GM18873 (cell line): Measurements from ENCODE around the gene ATF7.

Source experiments
- ATAC-seq: cut with Tn5 transposase; IDR thresholded peaks from one replicate; pipeline ENCODE4 v1.9.1; 2021; ENCODE audit warnings: mild to moderate bottlenecking, moderate library complexity, moderate number of reproducible peaks; ENCODE audit not compliant: unreplicated experiment, low FRiP score

ATF7 gene

DNA sequence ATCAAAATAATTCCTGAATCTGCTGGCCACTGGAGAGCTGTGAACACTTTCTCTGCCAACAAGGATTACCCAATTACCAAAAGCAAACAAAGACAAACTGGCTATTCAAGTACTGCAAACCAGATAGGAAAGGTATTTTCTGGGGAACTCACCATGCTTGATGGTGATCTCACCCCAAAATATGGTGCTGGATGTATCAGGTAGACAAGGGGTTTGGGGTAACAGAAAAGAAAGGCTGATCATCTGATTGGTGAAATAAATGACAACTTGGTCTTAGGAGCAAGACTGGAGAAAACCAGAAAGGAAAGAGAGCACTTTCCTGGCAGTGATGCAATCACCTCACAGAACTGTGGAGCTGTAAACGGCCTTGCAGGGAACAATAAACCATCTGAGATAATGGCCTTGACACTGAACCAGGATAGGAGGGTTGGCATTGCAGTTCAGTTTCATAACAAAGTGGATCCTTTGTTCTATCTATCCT is 87.9 kb downstream of the ATF7 start:
- ATAC-seq: no peak

GRCh38 chr12:53536962-53537361 is 89.2 kb downstream of the ATF7 start:
- no peak for ATAC-seq

- no peak for ATAC-seq
Observed at GRCh38 chr12:53533471-53533870, 92.7 kb downstream of the ATF7 start.

DNA sequence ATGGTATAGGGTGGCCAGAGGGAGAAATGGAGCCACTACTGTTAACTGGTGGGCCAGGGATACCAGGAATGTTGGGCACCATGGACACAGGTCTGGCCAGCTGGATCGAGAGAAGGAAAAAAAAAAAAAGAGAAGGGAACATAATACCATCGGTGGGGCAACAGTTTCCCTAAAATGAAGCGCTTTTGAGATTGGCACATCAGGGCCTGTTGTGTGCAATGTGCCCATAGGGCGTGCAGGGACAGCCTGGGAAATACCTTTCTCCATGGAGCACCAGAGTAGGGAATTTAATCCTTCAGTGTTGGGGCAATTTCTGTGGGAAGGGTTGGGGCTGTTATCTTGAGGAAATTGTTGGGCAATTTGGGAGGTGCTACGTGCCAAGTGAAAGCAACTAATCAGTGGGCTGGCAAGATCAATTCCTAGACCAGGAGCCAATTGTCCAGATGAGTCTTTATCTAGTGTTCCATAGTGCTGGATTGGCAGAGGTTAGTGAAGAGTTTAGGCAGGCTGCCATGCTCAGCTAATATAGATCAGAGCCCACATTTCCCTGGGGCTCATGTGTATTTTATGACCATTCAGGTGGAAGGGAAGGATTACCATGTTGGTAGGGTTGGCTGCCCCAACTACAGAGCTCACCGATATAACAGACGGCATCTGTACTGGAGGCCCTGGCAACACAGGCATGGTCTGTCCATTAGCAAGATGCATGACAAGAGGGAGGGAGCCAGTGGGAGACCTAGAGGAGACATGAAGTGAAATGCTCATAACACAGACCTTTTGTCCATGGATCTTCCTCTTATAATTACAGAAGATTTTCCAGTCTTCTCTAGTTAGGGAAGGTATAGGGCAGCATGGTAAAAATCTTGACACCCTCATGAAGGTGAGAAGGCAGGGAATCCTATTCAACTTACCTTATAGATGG is 93.4 kb downstream of the ATF7 start:
- no peak for ATAC-seq

DNA sequence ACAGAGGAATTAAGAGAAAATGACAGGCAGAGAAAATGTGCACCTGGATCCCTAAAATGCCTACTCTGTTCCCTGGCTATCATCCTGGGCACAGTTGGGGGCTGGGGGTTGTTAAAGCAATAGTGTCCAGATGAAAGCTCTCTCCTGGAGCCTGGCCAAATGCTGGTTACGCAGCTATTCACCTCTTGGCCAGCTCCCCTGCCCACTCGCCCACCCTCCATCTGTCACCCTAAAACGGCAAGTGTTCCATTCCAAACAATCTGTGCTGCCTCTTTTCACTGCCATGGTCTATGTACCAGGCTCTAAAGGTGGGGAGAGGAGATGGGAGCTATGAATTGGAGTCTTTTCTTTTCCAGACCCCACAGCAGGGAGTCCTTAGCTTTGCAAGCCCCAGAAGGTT is 94.2 kb downstream of the ATF7 start:
- no peak for ATAC-seq

DNA sequence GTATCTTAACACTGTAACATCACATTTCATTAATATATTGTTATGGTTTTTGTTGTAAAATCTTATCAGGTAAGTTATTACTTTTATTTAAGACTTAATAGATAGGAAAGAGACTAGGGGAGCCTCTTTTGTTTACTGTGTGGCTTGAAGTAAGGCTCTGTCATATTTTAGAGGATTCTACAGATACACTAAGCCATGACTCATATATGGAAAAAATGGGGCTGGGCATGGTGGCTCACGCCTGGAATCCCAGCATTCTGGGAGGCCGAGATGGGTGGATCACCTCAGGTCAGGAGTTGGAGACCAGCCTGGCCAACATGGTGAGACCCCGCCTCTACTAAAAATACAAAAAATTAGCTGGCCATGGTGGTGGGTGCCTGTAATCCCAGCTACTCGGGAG is 95.3 kb downstream of the ATF7 start:
- no peak for ATAC-seq

DNA sequence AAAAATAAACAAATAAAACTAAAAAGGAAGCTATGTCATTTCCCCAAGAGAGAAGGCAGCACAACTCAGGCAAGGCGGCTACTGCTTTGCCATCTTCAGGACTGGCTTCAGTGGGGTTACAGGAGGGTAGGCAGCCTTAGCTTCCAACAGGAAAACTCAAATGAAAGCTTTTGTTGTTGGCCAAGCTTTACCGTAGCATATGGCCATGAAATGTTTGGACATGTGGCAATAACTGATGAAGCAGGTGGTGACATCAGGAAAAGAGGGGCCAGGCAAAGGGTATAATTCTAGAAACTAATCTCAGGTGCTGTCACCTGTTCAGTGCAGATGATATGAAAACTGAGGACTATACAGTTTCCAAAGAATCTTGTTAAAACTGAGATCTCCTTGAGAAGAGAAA is 96.1 kb downstream of the ATF7 start:
- ATAC-seq: no peak

DNA sequence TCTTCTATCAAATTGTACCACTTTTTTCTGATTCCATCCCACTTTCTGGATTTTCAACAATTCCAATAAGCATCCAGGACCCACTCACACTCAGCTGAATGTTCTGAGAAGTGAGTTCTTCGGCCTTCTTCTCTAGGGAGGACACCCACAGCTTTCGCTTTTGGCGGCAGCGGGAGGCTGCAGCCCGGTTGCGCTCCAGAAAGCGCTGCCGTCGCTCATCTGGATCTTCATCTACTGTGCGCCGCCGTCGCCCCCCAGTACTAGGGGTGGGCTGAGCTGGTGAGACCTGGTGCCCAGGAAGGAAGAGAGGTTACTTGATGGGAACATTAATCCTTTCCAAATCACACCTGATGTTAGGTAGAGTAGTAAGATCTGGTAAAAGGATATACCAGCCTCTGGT is 101.7 kb downstream of the ATF7 start:
- ATAC-seq: no peak

DNA sequence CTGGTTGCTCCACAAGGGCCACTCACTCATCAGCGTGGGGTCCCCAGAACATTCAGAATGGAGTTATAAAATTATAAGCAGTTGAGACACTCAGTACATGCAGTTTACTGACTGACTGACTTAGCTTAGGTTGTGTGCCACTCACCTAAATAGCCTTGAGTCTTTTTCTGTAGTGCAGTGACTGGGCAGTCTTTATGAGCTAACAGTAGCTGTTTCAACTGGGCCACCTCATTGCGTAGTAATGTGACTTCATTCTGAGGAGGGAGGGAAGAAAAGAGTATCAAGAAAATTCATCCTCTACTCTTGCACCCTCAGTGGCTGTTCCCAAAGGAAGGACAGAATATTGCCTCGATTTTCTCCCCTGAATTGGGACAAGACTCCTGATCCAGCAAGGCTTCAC is 103.1 kb downstream of the ATF7 start:
- ATAC-seq: no peak

DNA sequence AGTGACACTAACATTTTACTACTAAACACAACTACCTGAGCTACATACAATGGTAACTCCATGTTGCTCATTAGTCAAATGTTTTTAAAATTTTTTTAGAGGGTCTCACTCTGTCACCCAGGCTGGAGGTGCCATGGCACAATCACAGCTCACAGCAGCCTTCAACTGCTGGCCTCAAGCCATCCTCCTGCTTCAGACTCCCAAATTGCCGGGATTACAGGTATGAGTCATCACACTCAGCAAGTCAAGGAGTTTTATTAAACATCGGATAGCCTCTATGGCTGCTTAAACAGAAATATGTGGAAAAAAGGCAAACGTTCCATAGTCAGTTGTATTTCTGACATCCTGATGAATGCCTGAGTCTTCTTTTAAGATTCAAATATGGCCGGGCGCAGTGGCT is 107.8 kb downstream of the ATF7 start:
- ATAC-seq: no peak

GRCh38 chr12:53516758-53517455 is 109.3 kb downstream of the ATF7 start:
- ATAC-seq: no peak

- ATAC-seq: no peak
Observed at GRCh38 chr12:53515291-53515680, 110.9 kb downstream of the ATF7 start.

GRCh38 chr12:53514628-53515290 is 111.4 kb downstream of the ATF7 start:
- ATAC-seq: no peak

DNA sequence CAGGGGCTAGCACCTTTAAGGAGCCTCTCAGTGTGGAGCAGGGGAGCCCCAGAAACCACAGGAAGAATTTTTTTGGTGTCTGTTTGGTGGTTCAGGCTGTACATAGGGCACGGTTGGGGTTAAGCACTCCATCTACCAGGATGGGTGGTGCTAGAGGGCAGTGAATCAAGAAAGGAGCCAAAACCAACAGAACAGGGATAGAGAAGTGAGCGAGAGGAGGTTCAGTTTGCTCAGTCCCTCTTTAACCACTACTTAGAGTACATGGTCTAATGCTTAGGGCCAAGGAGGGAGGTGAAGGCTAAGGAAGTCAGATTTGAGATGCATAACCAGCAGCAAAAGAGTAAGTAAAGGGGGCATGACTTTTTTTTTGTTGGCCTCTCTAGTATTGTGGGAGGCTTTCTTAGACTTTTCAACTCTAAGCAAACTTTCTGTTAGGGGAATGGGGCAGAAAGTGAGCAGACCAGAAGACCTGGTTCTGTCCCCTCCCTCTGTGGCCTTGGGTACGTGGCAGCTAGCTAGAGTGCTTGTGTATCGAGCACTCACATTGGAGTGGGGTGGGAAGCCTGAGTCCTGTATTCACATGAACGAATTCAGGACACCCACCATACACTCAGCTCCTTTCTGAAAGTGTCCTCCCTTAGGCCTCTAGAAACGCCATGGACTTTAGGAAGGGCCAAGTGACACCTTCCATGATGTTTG is 112.3 kb downstream of the ATF7 start:
- no peak for ATAC-seq

DNA sequence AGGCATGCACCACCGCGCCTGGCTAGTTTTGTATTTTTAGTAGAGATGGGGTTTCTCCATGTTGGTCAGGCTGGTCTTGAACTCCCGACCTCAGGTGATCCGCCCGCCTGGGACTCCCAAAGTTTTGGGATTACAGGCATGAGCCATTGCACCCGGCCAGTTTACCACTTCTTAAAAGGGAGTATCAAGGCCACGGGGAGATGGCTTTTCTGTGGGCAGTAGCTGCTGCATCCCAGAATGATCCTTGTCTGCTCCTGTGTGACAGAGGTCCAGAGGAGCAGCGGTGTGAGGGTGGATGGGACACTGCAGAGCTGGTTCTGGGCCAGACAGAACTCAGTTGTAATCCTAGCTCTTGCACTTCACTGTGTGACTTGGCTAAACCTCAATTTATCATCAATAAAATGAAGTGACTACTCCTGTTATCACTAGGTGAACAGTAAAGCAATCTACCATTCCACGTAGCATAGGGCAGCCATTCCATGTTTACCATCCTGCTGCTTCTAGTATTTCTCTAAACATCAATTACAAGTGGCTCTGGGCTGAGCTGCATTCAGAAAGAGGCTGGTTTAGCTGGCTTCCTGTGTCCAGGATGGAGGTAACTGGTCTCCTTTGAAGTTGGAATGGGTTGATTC is 115.9 kb downstream of the ATF7 start:
- no peak for ATAC-seq

DNA sequence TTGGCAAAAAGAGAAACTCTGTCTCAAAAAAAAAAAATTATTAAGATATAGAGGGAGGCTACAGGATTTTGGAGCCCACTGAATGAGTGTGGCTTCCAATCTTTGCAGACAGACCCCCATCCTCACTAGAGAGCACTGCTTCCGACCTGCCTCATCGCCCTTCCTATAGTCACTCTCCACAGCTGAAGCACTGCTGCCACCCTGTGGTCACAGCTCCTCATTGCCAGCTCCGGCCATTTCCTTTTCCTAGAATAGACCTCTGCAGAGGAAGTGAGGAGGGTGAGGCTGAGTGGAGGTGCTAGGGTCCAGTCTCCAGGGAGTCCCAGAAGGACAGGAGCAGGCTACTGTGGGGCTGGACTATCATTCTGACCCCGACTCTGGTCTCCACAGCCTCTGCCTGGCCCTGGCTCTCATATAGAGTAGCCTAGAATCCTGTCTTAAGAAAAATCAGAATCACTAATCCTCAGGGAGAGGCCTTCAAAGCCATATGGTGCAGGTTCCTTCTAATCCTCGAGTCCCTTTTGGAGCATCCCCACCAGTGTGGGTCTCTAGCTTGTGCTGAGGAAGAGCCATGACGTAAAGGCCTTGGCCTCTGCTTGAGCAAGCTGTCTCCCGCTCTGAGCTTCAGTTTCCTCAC is 117.5 kb downstream of the ATF7 start:
- ATAC-seq: peak; percentile 63

GRCh38 chr12:53507603-53507885 is 118.6 kb downstream of the ATF7 start:
- ATAC-seq: no peak

GRCh38 chr12:53506881-53507602 is 119.1 kb downstream of the ATF7 start, which contains the start of gene NPFF:
Gene NPFF, minus strand, starts transcription at chr12:53507484. Its CDS starts 10 bp downstream, at chr12:53507474.
- no peak for ATAC-seq

GRCh38 chr12:53506450-53506785 is 119.8 kb downstream of the ATF7 start:
- no peak for ATAC-seq
